ENCODE data around the gene ARMC9. TPM values are rescaled to one million over a fixed set of nuclear protein-coding genes. Genes with fewer than 3 reads are reported as not detected.

The ARMC9 gene
- total RNA-seq, 2 donors from 2014 or later = 41.7 to 51.5 TPM

DNA sequence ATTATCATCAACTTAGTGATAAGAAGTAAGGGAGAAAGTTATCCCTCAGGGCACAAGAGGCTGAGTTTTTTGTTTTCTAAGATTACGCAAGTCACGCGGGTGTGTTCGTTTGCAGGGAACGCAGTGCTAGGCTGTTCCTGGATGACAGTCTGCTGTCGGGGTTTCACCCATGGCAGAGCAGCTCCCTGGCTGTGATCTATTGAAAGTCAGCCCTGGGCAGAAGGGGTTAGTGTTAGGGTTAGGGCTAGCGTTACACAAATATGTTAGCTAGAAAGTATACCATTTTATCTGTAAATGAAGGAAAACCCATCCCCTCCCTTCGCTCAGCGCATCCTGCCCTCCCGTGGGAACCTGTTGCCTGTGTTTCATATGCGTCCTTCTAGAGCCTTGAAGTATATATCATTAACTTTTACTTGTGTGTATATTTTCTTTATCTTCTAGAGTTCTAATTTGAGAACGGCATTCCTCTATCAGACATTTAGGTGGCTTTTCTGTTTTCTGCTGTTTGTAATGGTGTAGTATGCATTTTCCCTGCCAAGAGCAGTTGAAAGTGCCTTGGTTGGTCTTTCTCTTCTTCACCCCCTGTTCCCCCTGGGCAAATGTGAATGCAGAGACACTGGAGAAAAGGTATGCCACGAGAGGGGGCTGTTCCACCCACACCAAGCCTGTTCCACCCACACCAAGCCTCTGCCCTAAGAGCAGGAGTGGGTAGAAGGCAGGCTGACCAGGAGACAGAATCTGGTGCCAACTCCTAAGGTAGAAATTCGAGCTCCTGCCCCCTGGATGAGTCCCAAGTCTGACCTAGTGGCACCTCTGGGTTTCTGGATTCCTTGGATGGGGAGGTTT is 47.0 kb downstream of the ARMC9 start:
- Histone ChIP-seq H3K4me1 (ENCODE audit: control insufficient read depth, insufficient read depth, low read length) (peaks cover 4% of the 10 kb centered on the region), H3K27ac (ENCODE audit: low read depth, low read length) (no peak overlapping the region), H3K9me3 (ENCODE audit: control insufficient read depth, low read length) (peaks cover 6% of the 10 kb centered on the region), H3K9ac (ENCODE audit: extremely low read depth, low read length, poor library complexity, severe bottlenecking) (no peak overlapping the region), H3K27me3 (ENCODE audit: control insufficient read depth, insufficient read depth, low read length, poor library complexity, severe bottlenecking) (no peaks in the 10 kb centered on the region), H3K4me3 (ENCODE audit: low read length) (no peak overlapping the region), H3K36me3 (ENCODE audit: control insufficient read depth, insufficient read depth, low read length) (peaks cover 21% of the 10 kb centered on the region)
- Mint-ChIP-seq H3K27me3 (ENCODE audit: insufficient read depth) (no peaks in the 10 kb centered on the region), H3K4me1 (no peaks in the 10 kb centered on the region), H3K27ac (peak overlapping the region; percentile 69), H3K36me3 (ENCODE audit: low read depth) (peaks cover 53% of the 10 kb centered on the region), H3K4me3 (no peak overlapping the region), H3K9me3 (peaks cover 3% of the 10 kb centered on the region)
- TF ChIP-seq, protein P1, sequence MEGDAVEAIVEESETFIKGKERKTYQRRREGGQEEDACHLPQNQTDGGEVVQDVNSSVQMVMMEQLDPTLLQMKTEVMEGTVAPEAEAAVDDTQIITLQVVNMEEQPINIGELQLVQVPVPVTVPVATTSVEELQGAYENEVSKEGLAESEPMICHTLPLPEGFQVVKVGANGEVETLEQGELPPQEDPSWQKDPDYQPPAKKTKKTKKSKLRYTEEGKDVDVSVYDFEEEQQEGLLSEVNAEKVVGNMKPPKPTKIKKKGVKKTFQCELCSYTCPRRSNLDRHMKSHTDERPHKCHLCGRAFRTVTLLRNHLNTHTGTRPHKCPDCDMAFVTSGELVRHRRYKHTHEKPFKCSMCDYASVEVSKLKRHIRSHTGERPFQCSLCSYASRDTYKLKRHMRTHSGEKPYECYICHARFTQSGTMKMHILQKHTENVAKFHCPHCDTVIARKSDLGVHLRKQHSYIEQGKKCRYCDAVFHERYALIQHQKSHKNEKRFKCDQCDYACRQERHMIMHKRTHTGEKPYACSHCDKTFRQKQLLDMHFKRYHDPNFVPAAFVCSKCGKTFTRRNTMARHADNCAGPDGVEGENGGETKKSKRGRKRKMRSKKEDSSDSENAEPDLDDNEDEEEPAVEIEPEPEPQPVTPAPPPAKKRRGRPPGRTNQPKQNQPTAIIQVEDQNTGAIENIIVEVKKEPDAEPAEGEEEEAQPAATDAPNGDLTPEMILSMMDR (conservative IDR thresholded peaks at IDR 0.05) = no peak
- no peak for DNase-seq
- WGBS, 2 experiments (ENCODE audit: insufficient coverage in 1 of 2, insufficient read length in 1 of 2) = 90 to 96% methylated on average over 6 to 10 of the region's 14 CpGs

DNA sequence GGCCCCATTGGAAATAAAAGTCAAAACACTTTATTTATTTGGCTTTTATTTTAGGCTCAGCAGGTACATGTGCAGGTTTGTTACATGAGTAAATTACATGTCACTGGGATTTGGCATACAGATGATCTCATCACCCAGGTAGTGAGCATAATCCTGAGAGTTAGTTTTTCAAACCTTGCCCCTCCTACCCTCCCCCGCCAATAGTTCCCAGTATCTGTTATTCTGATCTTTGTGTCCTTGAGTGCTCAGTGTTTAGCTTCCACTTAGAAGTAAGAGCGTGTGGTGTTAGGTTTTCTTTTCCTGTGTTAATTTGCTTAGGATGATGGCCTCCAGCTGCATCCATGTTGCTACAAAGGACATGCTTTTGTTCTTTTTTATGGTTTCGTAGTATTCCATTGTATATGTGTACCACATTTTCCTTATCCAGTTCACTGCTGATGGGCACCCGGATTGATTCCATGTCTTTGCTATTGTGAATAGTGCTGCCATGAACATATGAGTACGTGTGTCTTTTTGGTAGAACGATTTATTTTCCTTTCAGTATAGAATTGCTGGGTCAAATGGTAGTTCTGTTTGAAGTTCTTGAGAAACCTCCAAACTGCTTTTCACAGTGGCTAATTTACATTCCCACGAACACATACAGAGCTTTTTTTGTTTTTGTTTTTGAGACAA is 47.9 kb downstream of the ARMC9 start:
- Mint-ChIP-seq H3K4me1 (no peaks in the 10 kb centered on the region), H3K27me3 (ENCODE audit: insufficient read depth) (no peaks in the 10 kb centered on the region), H3K9me3 (peaks cover 3% of the 10 kb centered on the region), H3K4me3 (no peak overlapping the region), H3K27ac (no peak overlapping the region), H3K36me3 (ENCODE audit: low read depth) (peaks cover 53% of the 10 kb centered on the region)
- H3K4me1 ChIP-seq (ENCODE audit: control insufficient read depth, insufficient read depth, low read length) = peaks cover 4% of the 10 kb centered on the region
- DNase-seq = no peak
- 91 to 97% methylated on average over 5 to 7 of the region's 7 CpGs for whole genome bisulfite sequencing, 2 experiments (ENCODE audit: insufficient coverage in 1 of 2, insufficient read length in 1 of 2)
- H3K27ac ChIP-seq (ENCODE audit: low read depth, low read length) = no peak overlapping the region
- peaks cover 18% of the 10 kb centered on the region for H3K36me3 ChIP-seq (ENCODE audit: control insufficient read depth, insufficient read depth, low read length)
- H3K27me3 ChIP-seq (ENCODE audit: control insufficient read depth, insufficient read depth, low read length, poor library complexity, severe bottlenecking) = no peaks in the 10 kb centered on the region
- TF ChIP-seq, protein P1 (conservative IDR thresholded peaks at IDR 0.05) = no peak
- peaks cover 6% of the 10 kb centered on the region for H3K9me3 ChIP-seq (ENCODE audit: control insufficient read depth, low read length)
- no peak overlapping the region for H3K4me3 ChIP-seq (ENCODE audit: low read length)
- H3K9ac ChIP-seq (ENCODE audit: extremely low read depth, low read length, poor library complexity, severe bottlenecking) = no peak overlapping the region

DNA sequence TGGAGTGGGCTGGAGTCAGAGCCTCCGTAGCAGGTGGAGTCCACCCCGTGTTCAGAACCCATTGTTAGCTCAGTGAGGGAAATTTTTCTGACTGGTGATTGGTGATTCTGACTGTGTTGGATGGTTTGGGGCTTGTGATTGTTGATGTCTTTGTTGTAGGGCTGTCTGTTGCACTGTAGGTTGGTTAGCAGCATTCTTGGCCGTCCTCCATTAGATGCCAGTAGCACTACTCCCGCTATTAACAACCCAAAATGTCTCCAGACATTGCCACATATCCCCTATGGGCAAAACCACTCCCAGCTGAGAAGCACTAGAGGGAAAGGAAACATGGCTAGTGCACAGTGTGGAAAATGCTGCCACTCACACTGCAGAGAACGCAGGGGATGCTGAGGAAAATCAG is 51.7 kb downstream of the ARMC9 start:
- no peaks in the 10 kb centered on the region for H3K27me3 ChIP-seq (ENCODE audit: control insufficient read depth, insufficient read depth, low read length, poor library complexity, severe bottlenecking)
- Mint-ChIP-seq H3K27ac (peak overlapping the region; percentile 56), H3K4me3 (no peak overlapping the region), H3K36me3 (ENCODE audit: low read depth) (peaks cover 62% of the 10 kb centered on the region), H3K27me3 (ENCODE audit: insufficient read depth) (no peaks in the 10 kb centered on the region), H3K9me3 (peaks cover 3% of the 10 kb centered on the region), H3K4me1 (no peaks in the 10 kb centered on the region)
- DNase-seq = no peak
- 94 to 100% methylated on average over 5 of the region's 5 CpGs for WGBS, 2 experiments (ENCODE audit: insufficient coverage in 1 of 2, insufficient read length in 1 of 2)
- H3K4me3 ChIP-seq (ENCODE audit: low read length) = no peak overlapping the region
- no peak overlapping the region for H3K9ac ChIP-seq (ENCODE audit: extremely low read depth, low read length, poor library complexity, severe bottlenecking)
- no peak overlapping the region for H3K27ac ChIP-seq (ENCODE audit: low read depth, low read length)
- no peaks in the 10 kb centered on the region for H3K4me1 ChIP-seq (ENCODE audit: control insufficient read depth, insufficient read depth, low read length)
- peaks cover 6% of the 10 kb centered on the region for H3K9me3 ChIP-seq (ENCODE audit: control insufficient read depth, low read length)
- H3K36me3 ChIP-seq (ENCODE audit: control insufficient read depth, insufficient read depth, low read length) = peaks cover 16% of the 10 kb centered on the region
- TF ChIP-seq, protein P1 (conservative IDR thresholded peaks at IDR 0.05) = no peak
